AG09319 (cell line): ENCODE measurements around the gene PODXL2.
A peak's percentile ranks its signal among the peaks of the same experiment; 100 is the strongest.

Experiments used
- DNase-seq: peaks from one replicate; pipeline ENCODE4 v3.0.0-alpha.2; 2010; ENCODE audit warnings: low read depth; ENCODE audit errors: extremely low read depth
- TF ChIP-seq, protein P1 (sequence below): IDR thresholded peaks from 2 replicates; pipeline ENCODE4 v1.5.1; 2011; ENCODE audit warnings: low read depth, mild to moderate bottlenecking, inconsistent platforms, low read length, moderate library complexity

Gene PODXL2, protein sequence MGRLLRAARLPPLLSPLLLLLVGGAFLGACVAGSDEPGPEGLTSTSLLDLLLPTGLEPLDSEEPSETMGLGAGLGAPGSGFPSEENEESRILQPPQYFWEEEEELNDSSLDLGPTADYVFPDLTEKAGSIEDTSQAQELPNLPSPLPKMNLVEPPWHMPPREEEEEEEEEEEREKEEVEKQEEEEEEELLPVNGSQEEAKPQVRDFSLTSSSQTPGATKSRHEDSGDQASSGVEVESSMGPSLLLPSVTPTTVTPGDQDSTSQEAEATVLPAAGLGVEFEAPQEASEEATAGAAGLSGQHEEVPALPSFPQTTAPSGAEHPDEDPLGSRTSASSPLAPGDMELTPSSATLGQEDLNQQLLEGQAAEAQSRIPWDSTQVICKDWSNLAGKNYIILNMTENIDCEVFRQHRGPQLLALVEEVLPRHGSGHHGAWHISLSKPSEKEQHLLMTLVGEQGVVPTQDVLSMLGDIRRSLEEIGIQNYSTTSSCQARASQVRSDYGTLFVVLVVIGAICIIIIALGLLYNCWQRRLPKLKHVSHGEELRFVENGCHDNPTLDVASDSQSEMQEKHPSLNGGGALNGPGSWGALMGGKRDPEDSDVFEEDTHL

DNA sequence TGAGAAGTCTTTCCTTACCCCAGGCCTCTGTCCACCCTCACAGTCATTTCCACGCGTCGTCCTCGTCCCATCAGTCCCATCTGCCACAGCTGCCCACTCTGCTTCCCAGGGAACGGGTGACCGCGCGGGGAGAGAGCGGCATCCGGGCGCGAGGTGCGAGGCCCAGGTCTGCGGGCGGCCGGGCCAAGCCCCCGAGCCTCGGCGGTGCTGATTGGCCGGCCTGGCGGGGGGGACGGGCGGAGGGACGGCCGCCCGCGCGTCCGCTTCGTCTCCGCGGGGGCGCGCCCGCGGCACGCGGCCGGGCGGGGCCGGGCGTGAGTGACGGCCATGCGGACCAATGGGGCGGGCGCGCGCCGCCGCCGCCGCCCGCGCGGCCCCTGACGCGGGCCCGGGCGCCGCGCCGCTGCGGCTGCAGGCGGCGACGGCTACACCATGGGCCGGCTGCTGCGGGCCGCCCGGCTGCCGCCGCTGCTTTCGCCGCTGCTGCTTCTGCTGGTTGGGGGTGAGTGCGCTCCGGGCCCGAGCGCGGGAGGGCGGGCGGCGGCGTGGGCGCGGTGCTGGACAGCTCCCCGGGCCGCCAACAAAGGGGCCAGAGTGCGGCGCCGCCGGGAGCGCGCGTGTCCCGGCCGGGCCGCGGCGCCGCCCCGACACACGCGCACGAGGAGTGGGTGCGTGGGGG is at the start of gene PODXL2:
TSS of gene PODXL2 (plus strand) at position 398 of the 679 bp plus-strand sequence. CDS start at position 433, 35 bp downstream.
- peak; percentile 12 for DNase-seq
- TF ChIP-seq, protein P1, sequence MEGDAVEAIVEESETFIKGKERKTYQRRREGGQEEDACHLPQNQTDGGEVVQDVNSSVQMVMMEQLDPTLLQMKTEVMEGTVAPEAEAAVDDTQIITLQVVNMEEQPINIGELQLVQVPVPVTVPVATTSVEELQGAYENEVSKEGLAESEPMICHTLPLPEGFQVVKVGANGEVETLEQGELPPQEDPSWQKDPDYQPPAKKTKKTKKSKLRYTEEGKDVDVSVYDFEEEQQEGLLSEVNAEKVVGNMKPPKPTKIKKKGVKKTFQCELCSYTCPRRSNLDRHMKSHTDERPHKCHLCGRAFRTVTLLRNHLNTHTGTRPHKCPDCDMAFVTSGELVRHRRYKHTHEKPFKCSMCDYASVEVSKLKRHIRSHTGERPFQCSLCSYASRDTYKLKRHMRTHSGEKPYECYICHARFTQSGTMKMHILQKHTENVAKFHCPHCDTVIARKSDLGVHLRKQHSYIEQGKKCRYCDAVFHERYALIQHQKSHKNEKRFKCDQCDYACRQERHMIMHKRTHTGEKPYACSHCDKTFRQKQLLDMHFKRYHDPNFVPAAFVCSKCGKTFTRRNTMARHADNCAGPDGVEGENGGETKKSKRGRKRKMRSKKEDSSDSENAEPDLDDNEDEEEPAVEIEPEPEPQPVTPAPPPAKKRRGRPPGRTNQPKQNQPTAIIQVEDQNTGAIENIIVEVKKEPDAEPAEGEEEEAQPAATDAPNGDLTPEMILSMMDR = no peak

DNA sequence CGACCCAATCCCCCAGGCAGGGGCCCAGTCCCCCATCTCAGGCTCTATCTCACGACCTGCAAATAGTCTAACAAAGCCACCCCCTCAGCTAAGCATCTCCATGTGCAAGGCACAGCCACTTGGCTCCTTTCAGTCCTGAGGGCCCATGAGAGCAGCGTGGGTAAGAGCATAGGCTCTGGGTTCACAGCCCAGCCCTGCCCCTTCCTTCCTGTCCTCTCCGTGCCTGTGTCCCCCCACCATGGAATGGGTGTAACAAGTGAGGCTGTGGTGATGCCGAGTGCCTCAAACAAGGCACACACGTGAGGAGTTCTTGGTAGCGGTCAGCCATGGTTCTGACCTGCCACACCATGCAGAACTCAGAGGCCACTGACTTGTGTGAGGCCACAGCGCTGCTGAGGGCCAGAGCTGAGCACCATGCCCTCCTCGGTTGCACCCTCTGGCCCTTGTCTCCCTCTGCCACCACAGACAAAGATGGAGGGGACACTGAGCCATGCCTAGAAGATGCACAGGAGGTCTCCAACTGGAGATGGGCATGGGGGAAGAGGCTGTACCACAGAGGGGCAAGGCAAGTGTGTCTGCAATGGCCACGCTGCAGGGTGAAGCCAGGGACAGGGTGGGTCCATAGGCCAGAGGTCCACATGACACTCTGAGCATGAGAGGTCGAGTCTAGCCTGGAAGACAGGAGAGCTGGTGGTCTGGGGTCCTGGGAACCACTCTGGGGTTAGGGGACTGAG is 48.5 kb upstream of the PODXL2 start:
- no peak for DNase-seq
- TF ChIP-seq, protein P1 = no peak

DNA sequence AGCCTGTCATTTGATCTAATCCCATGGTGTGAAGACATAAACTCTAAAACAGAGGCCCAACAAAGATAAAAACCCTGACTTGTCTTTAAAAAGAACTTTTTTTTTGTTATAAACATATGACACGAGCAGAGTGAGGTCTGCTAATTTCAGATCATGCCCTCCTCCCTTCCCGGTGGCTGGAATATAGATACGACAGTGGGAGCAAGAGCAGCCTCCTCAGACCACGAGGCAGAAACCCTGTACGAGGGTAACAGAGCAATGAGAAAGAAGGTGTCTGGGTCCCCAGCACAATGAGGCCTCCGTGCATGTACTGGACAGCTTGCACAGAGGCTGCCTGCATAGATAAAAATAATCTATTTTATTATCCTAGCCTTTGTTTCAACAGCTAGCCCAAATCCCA is 44.3 kb upstream of the PODXL2 start:
- TF ChIP-seq, protein P1 = no peak
- DNase-seq = no peak

DNA sequence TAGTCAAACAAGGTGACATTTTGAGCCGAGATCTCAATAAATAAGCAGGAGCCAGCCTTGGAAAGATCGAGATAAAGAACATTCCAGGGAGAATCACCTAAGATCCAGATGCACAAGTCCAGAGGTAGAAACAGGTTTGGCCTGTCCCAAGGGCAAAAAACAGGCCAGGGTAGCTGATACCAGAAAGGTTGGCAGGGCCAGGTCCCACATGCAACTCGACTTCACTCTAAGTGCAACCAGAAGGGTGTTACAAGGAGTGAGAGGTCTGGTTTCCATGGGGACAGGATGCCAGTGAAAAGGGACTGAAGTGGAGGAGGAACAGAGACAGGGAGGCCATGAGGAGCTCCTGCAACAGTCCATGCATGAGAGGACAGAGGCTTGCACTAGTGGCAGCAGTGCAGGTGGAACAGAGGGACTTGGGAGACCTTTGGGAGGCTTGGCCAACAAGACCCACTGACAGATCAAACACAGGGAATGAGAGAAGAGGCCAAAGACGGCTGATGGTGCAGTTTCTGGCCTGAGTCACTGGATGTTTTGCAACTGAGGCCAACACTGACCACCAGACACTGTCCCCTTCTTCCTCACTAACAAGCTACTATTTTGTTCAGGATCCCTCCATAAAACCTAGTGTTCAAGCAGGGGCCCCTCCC is 43.7 kb upstream of the PODXL2 start:
- no peak for DNase-seq

DNA sequence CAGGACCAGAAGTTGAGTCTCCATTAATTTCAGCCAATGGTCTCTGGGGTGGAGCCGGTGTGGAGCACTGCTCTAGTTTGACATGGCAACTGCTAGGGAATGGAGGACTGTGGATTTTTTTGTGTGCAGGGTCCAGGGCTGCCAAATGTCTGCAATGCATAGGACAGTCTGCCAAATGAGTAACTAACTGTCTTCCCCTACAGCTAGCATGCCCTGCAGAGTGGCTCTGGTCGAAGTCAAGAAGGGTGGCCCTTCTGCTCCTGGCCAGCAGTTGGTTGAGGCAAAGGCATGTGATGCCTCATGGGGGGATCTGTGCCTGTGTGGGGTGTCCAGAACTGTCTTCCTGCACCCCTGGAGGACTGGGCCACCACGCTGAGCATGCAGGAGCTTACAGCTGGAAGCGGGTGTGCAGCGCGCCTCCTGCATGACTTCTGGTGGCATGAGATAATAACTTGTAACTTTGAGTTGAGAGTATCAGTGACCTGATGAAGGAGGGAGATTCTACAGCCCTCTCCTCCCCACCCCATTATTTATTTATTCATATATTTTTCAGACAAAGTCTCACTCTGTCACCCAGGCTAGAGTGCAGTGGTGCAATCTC is 43.1 kb upstream of the PODXL2 start:
- no peak for DNase-seq
- TF ChIP-seq, protein P1 = no peak

More for the DNA sequence above, 43.7 kb upstream of the PODXL2 start:
- TF ChIP-seq, protein P1 = no peak

DNA sequence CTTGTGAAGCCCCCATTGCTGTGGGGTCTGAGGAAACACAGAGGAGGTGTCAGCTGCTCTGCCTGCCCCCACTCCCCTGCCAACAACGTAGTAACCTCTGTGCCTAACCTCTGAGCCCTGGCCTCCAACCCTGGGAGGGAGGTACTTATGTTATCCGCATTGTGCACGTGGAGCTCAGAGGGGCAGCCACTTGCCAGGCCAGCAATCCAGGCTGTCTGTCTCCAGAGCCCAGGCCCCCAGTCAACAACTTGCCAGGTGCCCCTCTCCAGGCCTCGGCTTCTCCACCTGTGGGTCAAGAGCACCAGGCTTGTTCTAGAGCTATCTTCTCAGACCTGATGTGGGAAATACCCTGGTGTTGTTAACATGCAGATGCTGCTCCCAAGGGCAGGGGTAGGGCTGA is 41.1 kb upstream of the PODXL2 start:
- TF ChIP-seq, protein P1 = no peak
- no peak for DNase-seq
